Measurements from ENCODE around the gene EGFR. TPM values are rescaled to one million over a fixed set of nuclear protein-coding genes. Genes with fewer than 3 reads are reported as not detected.
A peak's percentile ranks its signal among the peaks of the same experiment; 100 is the strongest.

The EGFR gene
- total and polyA plus RNA-seq, 2 experiments from 2014 or later = 21.6 to 51.0 TPM

GRCh38 chr7:55100544-55101327, 81.9 kb downstream of the EGFR start:
- no peaks in the 10 kb centered on the region for H3K9me3 ChIP-seq (ENCODE audit: low read depth)
- H3K79me2 ChIP-seq = peaks cover 55% of the 10 kb centered on the region
- no peaks in the 10 kb centered on the region for H3K36me3 ChIP-seq (replicated peaks; ENCODE audit: insufficient read depth, low read depth)
- TF ChIP-seq, protein P1, sequence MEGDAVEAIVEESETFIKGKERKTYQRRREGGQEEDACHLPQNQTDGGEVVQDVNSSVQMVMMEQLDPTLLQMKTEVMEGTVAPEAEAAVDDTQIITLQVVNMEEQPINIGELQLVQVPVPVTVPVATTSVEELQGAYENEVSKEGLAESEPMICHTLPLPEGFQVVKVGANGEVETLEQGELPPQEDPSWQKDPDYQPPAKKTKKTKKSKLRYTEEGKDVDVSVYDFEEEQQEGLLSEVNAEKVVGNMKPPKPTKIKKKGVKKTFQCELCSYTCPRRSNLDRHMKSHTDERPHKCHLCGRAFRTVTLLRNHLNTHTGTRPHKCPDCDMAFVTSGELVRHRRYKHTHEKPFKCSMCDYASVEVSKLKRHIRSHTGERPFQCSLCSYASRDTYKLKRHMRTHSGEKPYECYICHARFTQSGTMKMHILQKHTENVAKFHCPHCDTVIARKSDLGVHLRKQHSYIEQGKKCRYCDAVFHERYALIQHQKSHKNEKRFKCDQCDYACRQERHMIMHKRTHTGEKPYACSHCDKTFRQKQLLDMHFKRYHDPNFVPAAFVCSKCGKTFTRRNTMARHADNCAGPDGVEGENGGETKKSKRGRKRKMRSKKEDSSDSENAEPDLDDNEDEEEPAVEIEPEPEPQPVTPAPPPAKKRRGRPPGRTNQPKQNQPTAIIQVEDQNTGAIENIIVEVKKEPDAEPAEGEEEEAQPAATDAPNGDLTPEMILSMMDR (IDR thresholded peaks at IDR 0.05; ENCODE audit: poor library complexity) = no peak
- TF ChIP-seq EZH2phosphoT487 (IDR thresholded peaks at IDR 0.05; ENCODE audit: low read depth, severe bottlenecking, unreplicated experiment) (no peak), EZH2 (IDR thresholded peaks at IDR 0.05; ENCODE audit: borderline replicate concordance) (no peak)
- H3K9me2 ChIP-seq (replicated peaks; ENCODE audit: insufficient read depth) = no peaks in the 10 kb centered on the region
- DNase-seq (ENCODE audit: low spot score) = no peak
- H3K27me3 ChIP-seq = no peaks in the 10 kb centered on the region
- 64% methylated on average over 21 of the region's 21 CpGs for WGBS (ENCODE audit: low lambda C conversion rate, missing lambda C conversion rate)
- H2AFZ ChIP-seq = no peak overlapping the region
- no peaks in the 10 kb centered on the region for H4K20me1 ChIP-seq (ENCODE audit: insufficient read depth, poor library complexity, severe bottlenecking)
- no peak overlapping the region for H3K4me3 ChIP-seq
- H3K4me2 ChIP-seq = peak overlapping the region; percentile 51
- peak overlapping the region; percentile 48 for H3K27ac ChIP-seq
- peaks cover 46% of the 10 kb centered on the region for H3K4me1 ChIP-seq (ENCODE audit: insufficient read depth)

DNA sequence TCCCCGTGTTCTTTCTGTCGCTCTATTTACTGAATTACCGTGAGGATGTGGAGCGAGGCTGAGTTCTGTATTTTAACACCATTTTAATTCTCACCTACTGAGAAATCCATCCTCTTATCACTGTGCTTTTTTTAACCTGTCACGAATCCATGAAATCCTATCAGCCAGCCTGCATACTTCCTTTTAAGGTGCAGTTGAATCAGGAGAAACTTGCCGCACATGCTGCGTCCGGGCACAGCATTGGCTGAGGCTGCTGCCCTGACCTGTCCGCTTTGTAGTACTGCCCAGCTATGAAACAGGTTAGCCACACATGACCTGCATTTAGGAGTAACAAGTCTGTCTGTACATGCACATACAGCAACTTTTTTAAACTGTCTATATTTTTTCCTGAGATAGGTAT, 82.5 kb downstream of the EGFR start:
- Histone ChIP-seq H3K9me3 (ENCODE audit: low read depth) (no peaks in the 10 kb centered on the region), H3K4me3 (no peak overlapping the region), H3K4me1 (ENCODE audit: insufficient read depth) (peaks cover 41% of the 10 kb centered on the region), H3K27me3 (no peaks in the 10 kb centered on the region), H3K79me2 (peaks cover 57% of the 10 kb centered on the region), H3K36me3 (replicated peaks; ENCODE audit: insufficient read depth, low read depth) (no peaks in the 10 kb centered on the region), H4K20me1 (ENCODE audit: insufficient read depth, poor library complexity, severe bottlenecking) (no peaks in the 10 kb centered on the region), H3K4me2 (peak overlapping the region; percentile 51), H2AFZ (no peak overlapping the region), H3K9me2 (replicated peaks; ENCODE audit: insufficient read depth) (no peaks in the 10 kb centered on the region), H3K27ac (peak overlapping the region; percentile 48)
- WGBS (ENCODE audit: low lambda C conversion rate, missing lambda C conversion rate) = 85% methylated on average over 9 of the region's 9 CpGs
- TF ChIP-seq EZH2 (IDR thresholded peaks at IDR 0.05; ENCODE audit: borderline replicate concordance) (no peak), EZH2phosphoT487 (IDR thresholded peaks at IDR 0.05; ENCODE audit: low read depth, severe bottlenecking, unreplicated experiment) (no peak)
- TF ChIP-seq, protein P1 (IDR thresholded peaks at IDR 0.05; ENCODE audit: poor library complexity) = no peak
- no peak for DNase-seq (ENCODE audit: low spot score)

GRCh38 chr7:55104123-55104522, 85.3 kb downstream of the EGFR start:
- Histone ChIP-seq H3K9me3 (ENCODE audit: low read depth) (no peaks in the 10 kb centered on the region), H2AFZ (no peak overlapping the region), H3K36me3 (replicated peaks; ENCODE audit: insufficient read depth, low read depth) (no peaks in the 10 kb centered on the region), H3K4me3 (no peak overlapping the region), H4K20me1 (ENCODE audit: insufficient read depth, poor library complexity, severe bottlenecking) (no peaks in the 10 kb centered on the region), H3K4me1 (ENCODE audit: insufficient read depth) (peaks cover 52% of the 10 kb centered on the region), H3K79me2 (peaks cover 58% of the 10 kb centered on the region), H3K27ac (no peak overlapping the region), H3K27me3 (no peaks in the 10 kb centered on the region), H3K9me2 (replicated peaks; ENCODE audit: insufficient read depth) (no peaks in the 10 kb centered on the region), H3K4me2 (no peak overlapping the region)
- 97% methylated on average over 12 of the region's 12 CpGs for WGBS (ENCODE audit: low lambda C conversion rate, missing lambda C conversion rate)
- no peak for TF ChIP-seq EZH2phosphoT487 (IDR thresholded peaks at IDR 0.05; ENCODE audit: low read depth, severe bottlenecking, unreplicated experiment)
- no peak for TF ChIP-seq EZH2 (IDR thresholded peaks at IDR 0.05; ENCODE audit: borderline replicate concordance)
- TF ChIP-seq, protein P1 (IDR thresholded peaks at IDR 0.05; ENCODE audit: poor library complexity) = no peak
- DNase-seq (ENCODE audit: low spot score) = no peak

All from hepatocyte (in vitro differentiated cells).